ENCODE measurements around the gene TSPAN7.

The TSPAN7 gene

GRCh38 chrX:38561126-38561868 is at the start of gene TSPAN7:
TSPAN7 (plus strand) TSS chrX:38561542; CDS start chrX:38561547, 5 bp downstream.
- DNase-seq: peak; percentile 89

- no peak for DNase-seq
Observed at GRCh38 chrX:38513112-38513742, 48.1 kb upstream of the TSPAN7 start.

- no peak for DNase-seq
Observed at GRCh38 chrX:38514016-38514854, 47.1 kb upstream of the TSPAN7 start.

GRCh38 chrX:38515291-38515690 is 46.1 kb upstream of the TSPAN7 start:
- DNase-seq: no peak

GRCh38 chrX:38516196-38516774 is 45.1 kb upstream of the TSPAN7 start:
- DNase-seq: no peak

GRCh38 chrX:38519651-38520050 is 41.7 kb upstream of the TSPAN7 start:
- no peak for DNase-seq

- no peak for DNase-seq
Observed at GRCh38 chrX:38538134-38538533, 23.2 kb upstream of the TSPAN7 start.

- no peak for DNase-seq
Observed at GRCh38 chrX:38539748-38540147, 21.6 kb upstream of the TSPAN7 start.

- DNase-seq: peak; percentile 1
Observed at GRCh38 chrX:38548508-38548907, 12.8 kb upstream of the TSPAN7 start.

GRCh38 chrX:38552721-38553120 is 8.6 kb upstream of the TSPAN7 start:
- no peak for DNase-seq

GRCh38 chrX:38558686-38559085 is 2.7 kb upstream of the TSPAN7 start:
- no peak for DNase-seq

GRCh38 chrX:38560776-38561125 is 591 bp upstream of the TSPAN7 start:
- DNase-seq: no peak

GRCh38 chrX:38561951-38562719 is 793 bp downstream of the TSPAN7 start:
- DNase-seq: peak; percentile 78

- no peak for DNase-seq
Observed at GRCh38 chrX:38563030-38563429, 1.7 kb downstream of the TSPAN7 start.

- no peak for DNase-seq
Observed at GRCh38 chrX:38570396-38570795, 9.1 kb downstream of the TSPAN7 start.

GRCh38 chrX:38571058-38571457 is 9.7 kb downstream of the TSPAN7 start:
- no peak for DNase-seq

- DNase-seq: no peak
Observed at GRCh38 chrX:38574858-38575257, 13.5 kb downstream of the TSPAN7 start.

- no peak for DNase-seq
Observed at GRCh38 chrX:38575888-38576287, 14.5 kb downstream of the TSPAN7 start.

GRCh38 chrX:38577738-38578137 is 16.4 kb downstream of the TSPAN7 start:
- no peak for DNase-seq

- DNase-seq: no peak
Observed at GRCh38 chrX:38578167-38578566, 16.8 kb downstream of the TSPAN7 start.

GRCh38 chrX:38583181-38583580 is 21.8 kb downstream of the TSPAN7 start:
- no peak for DNase-seq

- DNase-seq: no peak
Observed at GRCh38 chrX:38594434-38594833, 33.1 kb downstream of the TSPAN7 start.

GRCh38 chrX:38595801-38596200 is 34.5 kb downstream of the TSPAN7 start:
- no peak for DNase-seq
